ENCODE data around the gene RALGPS2. TPM values are rescaled to one million over a fixed set of nuclear protein-coding genes. Genes with fewer than 3 reads are reported as not detected.
A peak's percentile ranks its signal among the peaks of the same experiment; 100 is the strongest.
"Not testable (repeated sequence)": the region's sequence is repeated elsewhere in the genome, so short reads cannot be mapped to it uniquely, and the experiment has no call there.

RALGPS2 gene
- total and polyA plus RNA-seq, 2 donors (not counting 1 experiment from before 2014, with no cell fraction given), result 59.6 to 251 TPM

GRCh38 chr1:178846306-178846705 is 121.3 kb downstream of the RALGPS2 start:
- ATAC-seq (ENCODE audit: low read depth), result no peak
- Histone ChIP-seq H3K4me3 (ENCODE audit: control extremely low read depth in 1 of 5, extremely low read depth in 1 of 5, insufficient read depth in 1 of 5, low read depth in 2 of 5, low read length in 4 of 5) (no peak overlapping the region), H2AFZ (ENCODE audit: insufficient read depth, low read depth, low read length, poor library complexity, severe bottlenecking) (no peak overlapping the region), H4K20me1 (ENCODE audit: control insufficient read depth, insufficient read depth, low read length, poor library complexity, severe bottlenecking) (peaks cover 1% of the 10 kb centered on the region), H3K27ac (ENCODE audit: low read length in 2 of 2) (peak overlapping the region in 1 of 2 donors; percentile 49), H3K36me3 (replicated peaks in 1 of 2; ENCODE audit: control extremely low read depth in 1 of 2, control insufficient read depth in 1 of 2, extremely low read depth in 1 of 2, insufficient read depth in 2 of 2, low read length in 1 of 2) (peaks cover 13 to 56% of the 10 kb centered on the region in 2 experiments), H3K79me2 (ENCODE audit: control insufficient read depth, insufficient read depth, low read length) (no peaks in the 10 kb centered on the region), H3K4me1 (ENCODE audit: control insufficient read depth in 2 of 2, insufficient read depth in 2 of 2, low read length in 2 of 2) (no peaks in the 10 kb centered on the region), H3K9me3 (ENCODE audit: control extremely low read depth in 1 of 3, control insufficient read depth in 2 of 3, insufficient read depth in 1 of 3, low read length in 2 of 3) (no peaks in the 10 kb centered on the region), H3K9ac (ENCODE audit: low read length) (no peak overlapping the region), H3K27me3 (replicated peaks in 1 of 4; ENCODE audit: control extremely low read depth in 1 of 4, control insufficient read depth in 3 of 4, insufficient read depth in 4 of 4, low read length in 3 of 4) (no peaks in the 10 kb centered on the region), H3K4me2 (replicated peaks; ENCODE audit: low read depth, low read length, poor library complexity, severe bottlenecking) (no peak overlapping the region)
- TF ChIP-seq CTCF (IDR thresholded peaks at IDR 0.05) (no peak), EZH2 (IDR thresholded peaks at IDR 0.05; ENCODE audit: borderline replicate concordance, insufficient read depth, low read depth, low read length, poor library complexity, severe bottlenecking) (no peak)
- ChIA-PET CTCF (no interaction called here), POLR2A (no interaction called here)
- Mint-ChIP-seq H3K27ac (peak overlapping the region; percentile 10), H3K9me3 (ENCODE audit: insufficient read depth) (no peaks in the 10 kb centered on the region), H3K27me3 (no peaks in the 10 kb centered on the region), H3K4me3 (no peak overlapping the region), H3K4me1 (no peaks in the 10 kb centered on the region)
- no peak for DNase-seq
- intact Hi-C loops (cut with micrococcal nuclease), result no loop called here

DNA sequence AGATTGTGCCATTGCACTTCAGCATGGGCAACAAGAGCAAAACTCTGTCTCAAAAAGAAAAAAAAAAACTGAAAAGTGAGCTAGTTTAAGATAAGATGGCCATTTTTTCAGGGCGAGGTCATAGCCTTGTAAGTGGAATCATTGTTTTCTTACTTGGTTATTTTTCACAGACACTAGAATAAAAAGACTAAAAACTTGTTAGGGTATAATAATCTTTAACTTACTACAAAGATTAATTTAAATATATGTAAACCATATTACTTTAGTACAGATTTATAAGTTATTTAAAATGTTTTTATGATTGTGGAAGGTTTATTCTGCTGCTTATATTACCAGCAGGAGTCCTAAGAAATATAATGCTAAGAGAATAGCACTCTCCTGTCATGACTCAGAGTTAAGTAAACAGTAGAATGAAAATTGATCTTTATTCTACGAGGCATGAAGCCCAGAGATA is 122.4 kb downstream of the RALGPS2 start:
- intact Hi-C loops (cut with micrococcal nuclease), result no loop called here
- WGBS (ENCODE audit: insufficient coverage), result no CpG with 5 or more reads among the region's 2 CpGs
- H3K27ac Mint-ChIP-seq, result no peak overlapping the region
- H3K4me1 Mint-ChIP-seq, result peaks cover 2% of the 10 kb centered on the region
- Histone ChIP-seq H3K9me3 (ENCODE audit: control extremely low read depth in 1 of 3, control insufficient read depth in 2 of 3, insufficient read depth in 1 of 3, low read length in 2 of 3) (no peaks in the 10 kb centered on the region), H3K79me2 (ENCODE audit: control insufficient read depth, insufficient read depth, low read length) (no peaks in the 10 kb centered on the region), H2AFZ (ENCODE audit: insufficient read depth, low read depth, low read length, poor library complexity, severe bottlenecking) (no peak overlapping the region), H3K4me3 (ENCODE audit: control extremely low read depth in 1 of 5, extremely low read depth in 1 of 5, insufficient read depth in 1 of 5, low read depth in 2 of 5, low read length in 4 of 5) (no peak overlapping the region), H4K20me1 (ENCODE audit: control insufficient read depth, insufficient read depth, low read length, poor library complexity, severe bottlenecking) (peaks cover 4% of the 10 kb centered on the region), H3K36me3 (replicated peaks in 1 of 2; ENCODE audit: control extremely low read depth in 1 of 2, control insufficient read depth in 1 of 2, extremely low read depth in 1 of 2, insufficient read depth in 2 of 2, low read length in 1 of 2) (peaks cover 14 to 67% of the 10 kb centered on the region in 2 experiments), H3K4me1 (ENCODE audit: control insufficient read depth in 2 of 2, insufficient read depth in 2 of 2, low read length in 2 of 2) (no peaks in the 10 kb centered on the region), H3K27me3 (replicated peaks in 1 of 4; ENCODE audit: control extremely low read depth in 1 of 4, control insufficient read depth in 3 of 4, insufficient read depth in 4 of 4, low read length in 3 of 4) (no peaks in the 10 kb centered on the region), H3K4me2 (replicated peaks; ENCODE audit: low read depth, low read length, poor library complexity, severe bottlenecking) (no peak overlapping the region), H3K27ac (ENCODE audit: low read length in 2 of 2) (peak overlapping the region in 1 of 2 donors; percentile 29), H3K9ac (ENCODE audit: low read length) (no peak overlapping the region)
- no peak overlapping the region for H3K4me3 Mint-ChIP-seq
- DNase-seq (no peak), ATAC-seq (ENCODE audit: low read depth) (no peak)
- ChIA-PET CTCF (interaction anchor here (0.9 to 1.1 kb wide), 2 partner anchors 43 to 304 kb away, joined by 3 to 5 read pairs; no protein-coding TSS in a partner anchor), POLR2A (interaction anchor here (0.6 to 0.7 kb wide), 2 partner anchors 77 to 589 kb away, joined by 3 read pairs; no protein-coding TSS in a partner anchor)
- TF ChIP-seq EZH2 (IDR thresholded peaks at IDR 0.05; ENCODE audit: borderline replicate concordance, insufficient read depth, low read depth, low read length, poor library complexity, severe bottlenecking) (no peak), CTCF (IDR thresholded peaks at IDR 0.05) (no peak)
- H3K27me3 Mint-ChIP-seq, result no peaks in the 10 kb centered on the region
- no peaks in the 10 kb centered on the region for H3K9me3 Mint-ChIP-seq (ENCODE audit: insufficient read depth)

GRCh38 chr1:178847919-178848318 is 122.9 kb downstream of the RALGPS2 start:
- Histone ChIP-seq H3K36me3 (replicated peaks in 1 of 2; ENCODE audit: control extremely low read depth in 1 of 2, control insufficient read depth in 1 of 2, extremely low read depth in 1 of 2, insufficient read depth in 2 of 2, low read length in 1 of 2) (peaks cover 18 to 71% of the 10 kb centered on the region in 2 experiments), H3K27ac (ENCODE audit: low read length in 2 of 2) (peak overlapping the region in 1 of 2 donors; percentile 29)
- POLR2A ChIA-PET, result interaction anchor here (0.6 to 0.7 kb wide), 2 partner anchors 78 to 589 kb away, joined by 3 read pairs; no protein-coding TSS in a partner anchor
- H3K9me3 ChIP-seq (ENCODE audit: control extremely low read depth in 1 of 3, control insufficient read depth in 2 of 3, insufficient read depth in 1 of 3, low read length in 2 of 3); H3K9me3 Mint-ChIP-seq (ENCODE audit: insufficient read depth); H3K4me1 Mint-ChIP-seq; H3K4me3 Mint-ChIP-seq; H3K27me3 ChIP-seq (replicated peaks in 1 of 4; ENCODE audit: control extremely low read depth in 1 of 4, control insufficient read depth in 3 of 4, insufficient read depth in 4 of 4, low read length in 3 of 4); H2AFZ ChIP-seq (ENCODE audit: insufficient read depth, low read depth, low read length, poor library complexity, severe bottlenecking); H3K27me3 Mint-ChIP-seq; ATAC-seq (ENCODE audit: low read depth); H3K4me1 ChIP-seq (ENCODE audit: control insufficient read depth in 2 of 2, insufficient read depth in 2 of 2, low read length in 2 of 2); H3K9ac ChIP-seq (ENCODE audit: low read length); H3K4me3 ChIP-seq (ENCODE audit: control extremely low read depth in 1 of 5, extremely low read depth in 1 of 5, insufficient read depth in 1 of 5, low read depth in 2 of 5, low read length in 4 of 5); H3K4me2 ChIP-seq (replicated peaks; ENCODE audit: low read depth, low read length, poor library complexity, severe bottlenecking); H4K20me1 ChIP-seq (ENCODE audit: control insufficient read depth, insufficient read depth, low read length, poor library complexity, severe bottlenecking); H3K79me2 ChIP-seq (ENCODE audit: control insufficient read depth, insufficient read depth, low read length); intact Hi-C loops (cut with micrococcal nuclease); DNase-seq: not testable (repeated sequence)
- H3K27ac Mint-ChIP-seq, result peak overlapping the region; percentile 32
- 100% methylated on average over 1 of the region's 1 CpG for WGBS (ENCODE audit: insufficient coverage)
- CTCF ChIA-PET, result interaction anchor here (1.0 to 1.1 kb wide), 3 partner anchors 18 to 306 kb away, joined by 3 to 5 read pairs (median 3); no protein-coding TSS in a partner anchor

All from B cell (primary cell).